A549 (cell line): ENCODE data around the gene ABCB9. TPM values are rescaled to one million over a fixed set of nuclear protein-coding genes. Genes with fewer than 3 reads are reported as not detected.
A peak's percentile ranks its signal among the peaks of the same experiment; 100 is the strongest.

ENCODE experiments used
- ATAC-seq, 2 experiments: fragments of 200-7000 bp in 1 of 2; fragments of >200 bp in 1 of 2; cut with Nextera tagmentation in 1 of 2; cut with Tn5 transposase in 1 of 2; 3 replicates each; pipeline versions ENCODE4 v1.8.0 to v1.9.1; 2018 to 2020; ENCODE audit warnings: mild to moderate bottlenecking in 1 of 2, moderate library complexity in 1 of 2
- CTCF ChIA-PET: fragments of 300-600 bp; sonication (Branson Sonifier 250); formaldehyde crosslinking; extraction: SDS; loops from one replicate; lab custom pipeline; 2021; ENCODE audit warnings: antibody characterized with exemption, inconsistent platforms; lab: Yijun Ruan, JAX
- POLR2A ChIA-PET: fragments of 350-600 bp; formaldehyde crosslinking; extraction: SDS; loops from one replicate; lab custom pipeline; 2021; ENCODE audit warnings: antibody characterized with exemption, inconsistent platforms; lab: Yijun Ruan, JAX
- DNase-seq, 2 experiments: peaks; one replicate each; pipeline versions ENCODE4 v3.0.0 to v3.0.0-alpha.2; 2011 to 2016; ENCODE audit warnings: low read depth in 1 of 2, low spot score in 1 of 2
- FAIRE-seq: peaks from 2 replicates; lab custom pipeline; 2011; peaks lifted over from hg19 to GRCh38; lab: Jason Lieb, UNC
- H3K27ac ChIP-seq, 2 experiments: fragments of >200 bp; sonication (Bioruptor Twin); formaldehyde crosslinking; 3 replicates each; pipeline ENCODE4 v1.5.1; 2016 to 2017
- H3K4me1 ChIP-seq: fragments of >200 bp; sonication (Bioruptor Twin); formaldehyde crosslinking; 3 replicates; pipeline ENCODE4 v1.6.1; 2016
- H3K4me2 ChIP-seq: fragments of >200 bp; sonication (Bioruptor Twin); formaldehyde crosslinking; 3 replicates; pipeline ENCODE4 v1.6.1; 2016
- H3K4me3 ChIP-seq: fragments of >200 bp; sonication (Bioruptor Twin); formaldehyde crosslinking; 3 replicates; pipeline ENCODE4 v1.5.1; 2016
- H3K9me3 ChIP-seq: fragments of >200 bp; sonication (Bioruptor Twin); formaldehyde crosslinking; 3 replicates; pipeline ENCODE4 v1.6.1; 2016
- CHD2 ChIP-seq: fragments of 150-350 bp; IDR thresholded peaks from 2 replicates; pipeline ENCODE4 v1.6.1; 2014; ENCODE audit warnings: low read length; ENCODE audit not compliant: partially characterized antibody
- CHD4 ChIP-seq: fragments of 200-600 bp; sonication (generic); IDR thresholded peaks from 2 replicates; pipeline ENCODE4 v1.6.1; 2016; ENCODE audit warnings: antibody characterized with exemption, mild to moderate bottlenecking, borderline replicate concordance
- ESRRA ChIP-seq: fragments of 150-350 bp; IDR thresholded peaks from 2 replicates; pipeline ENCODE4 v1.6.1; 2014; ENCODE audit warnings: mild to moderate bottlenecking, low read length, borderline replicate concordance
- FOSB ChIP-seq: fragments of 250-450 bp; sonication (Bioruptor Pico); IDR thresholded peaks from 2 replicates; pipeline ENCODE4 v1.5.0; 2020; ENCODE audit warnings: mild to moderate bottlenecking, moderate library complexity
- HOXA7 ChIP-seq: fragments of 250-450 bp; sonication (Bioruptor Pico); IDR thresholded peaks from 2 replicates; pipeline ENCODE4 v1.5.0; 2020; ENCODE audit warnings: mild to moderate bottlenecking, moderate library complexity
- MAFK ChIP-seq: fragments of 450-650 bp; IDR thresholded peaks from 2 replicates; pipeline ENCODE4 v1.6.1; 2014; ENCODE audit not compliant: partially characterized antibody
- MAX ChIP-seq: IDR thresholded peaks from 2 replicates; pipeline ENCODE4 v1.6.1; 2012
- MAZ ChIP-seq: fragments of 150-350 bp; IDR thresholded peaks from 2 replicates; pipeline ENCODE4 v1.6.1; 2014; ENCODE audit warnings: antibody characterized with exemption, low read depth, low read length, borderline replicate concordance
- MYC ChIP-seq: IDR thresholded peaks from 2 replicates; pipeline ENCODE4 v1.6.1; 2012; ENCODE audit warnings: mild to moderate bottlenecking, inconsistent platforms, low read length, improper control_type of control experiment, borderline replicate concordance
- NPAS2 ChIP-seq: fragments of 250-450 bp; sonication (Bioruptor Pico); IDR thresholded peaks from 2 replicates; pipeline ENCODE4 v1.8.0; 2022; ENCODE audit warnings: mild to moderate bottlenecking, moderate library complexity, borderline replicate concordance
- PHF8 ChIP-seq: fragments of 200-600 bp; sonication (generic); IDR thresholded peaks from 2 replicates; pipeline ENCODE4 v1.6.1; 2016; ENCODE audit warnings: low read depth, mild to moderate bottlenecking, antibody characterized with exemption, moderate library complexity, borderline replicate concordance
- POLR2A ChIP-seq: IDR thresholded peaks from 2 replicates; pipeline ENCODE4 v1.6.1; 2012; ENCODE audit warnings: mild to moderate bottlenecking, low read length
- POLR2AphosphoS2 ChIP-seq: conservative IDR thresholded peaks from 2 replicates; pipeline ENCODE4 v1.6.1; 2012; ENCODE audit warnings: low read length, improper control_type of control experiment, inconsistent platforms
- RAD21 ChIP-seq, 2 experiments: fragments of >200 bp in 1 of 2; sonication (Bioruptor Twin) in 1 of 2; formaldehyde crosslinking in 1 of 2; IDR thresholded peaks in 1 of 2; conservative IDR thresholded peaks in 1 of 2; 2 replicates in 1 of 2; 3 replicates in 1 of 2; pipeline ENCODE4 v1.6.1; 2012 to 2018; ENCODE audit warnings: inconsistent platforms in 1 of 2
- RCOR1 ChIP-seq: fragments of 150-350 bp; IDR thresholded peaks from 2 replicates; pipeline ENCODE4 v1.6.1; 2014; ENCODE audit warnings: antibody characterized with exemption, low read length, low read depth
- SMC3 ChIP-seq: fragments of >200 bp; sonication (Bioruptor Twin); formaldehyde crosslinking; IDR thresholded peaks from 3 replicates; pipeline ENCODE4 v1.6.1; 2018; ENCODE audit warnings: inconsistent platforms
- ZFP36 ChIP-seq: fragments of 450-650 bp; IDR thresholded peaks from 2 replicates; pipeline ENCODE4 v1.6.1; 2014; ENCODE audit warnings: borderline replicate concordance; ENCODE audit not compliant: partially characterized antibody
- ZNF302 ChIP-seq: fragments of 250-450 bp; sonication (Bioruptor Pico); IDR thresholded peaks from 2 replicates; pipeline ENCODE4 v1.9.0; 2021; ENCODE audit warnings: inconsistent platforms, mild to moderate bottlenecking, moderate library complexity
- WGBS: methylation state at CpG from one replicate; pipeline ENCODE4 v1.1.6; 2017; ENCODE audit errors: missing lambda C conversion rate; 5-methylcytosine and 5-hydroxymethylcytosine counted together
- polyA plus RNA-seq, 4 experiments: library from polyadenylated mRNA; depleted of rRNA in 3 of 4; stranded (reverse); fragments of >200 nt; fragmentation: RNase III in 1 of 4; extraction: RNeasy Plus Mini Kit Qiagen cat#74134 plus additional on column Dnase treatment in 1 of 4; gene quantifications; 2 replicates in 3 of 4; 3 replicates in 1 of 4; pipeline ENCODE4 v1.2.3, GENCODE V29; 2011 to 2017
- TF ChIP-seq, protein P1 (sequence below): IDR thresholded peaks from 2 replicates; pipeline ENCODE4 v1.6.1; 2012
- TF ChIP-seq, protein P2 (sequence below): IDR thresholded peaks from 2 replicates; pipeline ENCODE4 v1.6.1; 2012; ENCODE audit warnings: low read depth, borderline replicate concordance

Gene ABCB9
- polyA plus RNA-seq, 2 of the 4 experiments (the other 2 are of a cell fraction), result 2.7 to 5.0 TPM

DNA sequence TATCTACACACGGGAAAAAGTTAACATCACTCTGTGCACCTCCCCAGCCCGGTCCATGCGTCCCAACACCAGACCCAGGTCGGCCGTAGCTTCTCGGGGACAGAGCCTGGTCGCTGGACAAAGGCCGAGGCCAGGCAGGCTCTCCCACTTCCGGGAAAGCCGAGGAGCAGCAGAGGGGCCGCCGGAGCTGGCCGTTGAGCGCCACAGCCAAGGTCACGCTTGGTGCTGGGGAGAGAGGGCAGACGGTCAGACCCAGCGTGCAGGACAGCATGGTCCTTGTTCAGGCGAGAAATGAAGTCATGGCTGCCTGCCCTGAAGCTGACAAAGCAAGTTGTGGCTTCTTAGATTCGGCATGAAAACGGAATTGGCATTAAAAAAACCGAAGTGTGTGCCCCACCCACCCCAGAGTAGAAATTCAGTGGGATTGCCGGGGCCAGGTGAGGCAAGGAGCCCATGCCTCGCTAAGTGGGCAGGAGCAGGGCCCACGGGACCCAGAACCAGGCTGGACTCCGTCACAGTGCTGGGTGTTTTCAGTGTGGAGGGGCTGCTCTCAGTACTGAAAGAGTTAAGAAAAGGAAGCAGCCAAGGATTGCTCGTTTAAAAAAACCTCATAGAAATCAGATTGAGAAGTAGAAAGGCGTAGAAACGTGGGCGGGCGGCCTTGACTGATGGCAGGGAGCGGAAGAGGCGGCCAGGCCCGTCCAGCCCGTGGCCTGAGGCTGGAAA is 18.5 kb upstream of the ABCB9 start:
- H3K4me3 ChIP-seq, result no peak overlapping the region
- 84% methylated on average over 34 of the region's 34 CpGs for WGBS
- no peak for ATAC-seq
- DNase-seq, result no peak
- no peak overlapping the region for H3K4me2 ChIP-seq
- H3K9me3 ChIP-seq, result no peaks in the 10 kb centered on the region
- no peak for FAIRE-seq
- 0 out of 6 replicates have a peak overlapping the region, but pooled peaks of 1 of the 2 experiments have one; percentile 11 for H3K27ac ChIP-seq
- POLR2A ChIA-PET, result interaction anchor here (1.1 kb wide), 1 partner anchor 248 kb away, joined by 3 read pairs; the partner anchor contains the start of genes MPHOSPH9 and MTRFR
- CTCF ChIA-PET, result interaction anchor here (0.9 to 4.8 kb wide), 2 partner anchors 9 to 253 kb away, joined by 5 to 26 read pairs; partner anchors contain the start of gene OGFOD2
- no peak for TF ChIP-seq RCOR1
- no peak for TF ChIP-seq POLR2A
- no peak for TF ChIP-seq HOXA7 (CRISPR knock-in tag)
- TF ChIP-seq MYC, result no peak
- no peak for TF ChIP-seq NPAS2 (CRISPR knock-in tag)
- TF ChIP-seq ESRRA, result no peak
- TF ChIP-seq MAX, result no peak
- TF ChIP-seq SMC3, result no peak
- peaks cover 11% of the 10 kb centered on the region for H3K4me1 ChIP-seq

GRCh38 chr12:122983789-122984515 is 17.7 kb upstream of the ABCB9 start:
- ChIA-PET CTCF (interaction anchor here (0.9 to 4.8 kb wide), 4 partner anchors 8 to 253 kb away, joined by 3 to 26 read pairs (median 6); partner anchors contain the start of gene OGFOD2), POLR2A (interaction anchor here (1.0 to 1.1 kb wide), 2 partner anchors 249 kb away, joined by 3 read pairs; partner anchors contain the start of genes MPHOSPH9 and MTRFR)
- H3K4me2 ChIP-seq, result no peak overlapping the region
- ATAC-seq, result no peak
- H3K4me1 ChIP-seq, result peaks cover 16% of the 10 kb centered on the region
- no peak overlapping the region for H3K4me3 ChIP-seq
- DNase-seq, result no peak
- FAIRE-seq, result no peak
- H3K9me3 ChIP-seq, result no peaks in the 10 kb centered on the region
- peak overlapping the region in 1 of 2 experiments; percentile 30; a peak in 1 of 6 replicates for H3K27ac ChIP-seq
- TF ChIP-seq PHF8 (no peak), CHD2 (no peak), POLR2AphosphoS2 (no peak), MAZ (no peak), CHD4 (no peak), RCOR1 (no peak), MAFK (no peak), RAD21 (conservative IDR thresholded peaks at IDR 0.05 in 1 of 2, IDR thresholded peaks at IDR 0.05 in 1 of 2) (no peak), FOSB (CRISPR knock-in tag) (no peak), ZFP36 (no peak), ZNF302 (CRISPR knock-in tag) (no peak)
- TF ChIP-seq, protein P1, sequence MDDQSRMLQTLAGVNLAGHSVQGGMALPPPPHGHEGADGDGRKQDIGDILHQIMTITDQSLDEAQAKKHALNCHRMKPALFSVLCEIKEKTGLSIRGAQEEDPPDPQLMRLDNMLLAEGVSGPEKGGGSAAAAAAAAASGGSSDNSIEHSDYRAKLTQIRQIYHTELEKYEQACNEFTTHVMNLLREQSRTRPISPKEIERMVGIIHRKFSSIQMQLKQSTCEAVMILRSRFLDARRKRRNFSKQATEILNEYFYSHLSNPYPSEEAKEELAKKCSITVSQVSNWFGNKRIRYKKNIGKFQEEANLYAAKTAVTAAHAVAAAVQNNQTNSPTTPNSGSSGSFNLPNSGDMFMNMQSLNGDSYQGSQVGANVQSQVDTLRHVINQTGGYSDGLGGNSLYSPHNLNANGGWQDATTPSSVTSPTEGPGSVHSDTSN, result no peak
- TF ChIP-seq, protein P2, sequence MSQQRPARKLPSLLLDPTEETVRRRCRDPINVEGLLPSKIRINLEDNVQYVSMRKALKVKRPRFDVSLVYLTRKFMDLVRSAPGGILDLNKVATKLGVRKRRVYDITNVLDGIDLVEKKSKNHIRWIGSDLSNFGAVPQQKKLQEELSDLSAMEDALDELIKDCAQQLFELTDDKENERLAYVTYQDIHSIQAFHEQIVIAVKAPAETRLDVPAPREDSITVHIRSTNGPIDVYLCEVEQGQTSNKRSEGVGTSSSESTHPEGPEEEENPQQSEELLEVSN, result no peak
- WGBS, result 73% methylated on average over 5 of the region's 9 CpGs
